ENCODE measurements around the gene KREMEN1.

KREMEN1 gene

GRCh38 chr22:29062286-29062821, 10.5 kb upstream of the KREMEN1 start:
- no peaks in the 10 kb centered on the region for H3K36me3 ChIP-seq (ENCODE audit: control insufficient read depth, insufficient read depth, low read length)
- no peaks in the 10 kb centered on the region for H3K9me3 ChIP-seq (ENCODE audit: control insufficient read depth, low read length)
- no peak overlapping the region for H3K27ac ChIP-seq (ENCODE audit: insufficient read depth, low read length, poor library complexity, severe bottlenecking)
- H3K27me3 ChIP-seq (replicated peaks; ENCODE audit: control insufficient read depth, insufficient read depth, low read length, poor library complexity, severe bottlenecking), result no peaks in the 10 kb centered on the region
- DNase-seq, result no peak
- H3K4me1 ChIP-seq (ENCODE audit: control insufficient read depth, insufficient read depth, low read length, poor library complexity, severe bottlenecking), result peaks cover 4% of the 10 kb centered on the region
- no peak overlapping the region for H3K4me3 ChIP-seq (ENCODE audit: insufficient read depth, low read depth, low read length, poor library complexity, severe bottlenecking)

DNA sequence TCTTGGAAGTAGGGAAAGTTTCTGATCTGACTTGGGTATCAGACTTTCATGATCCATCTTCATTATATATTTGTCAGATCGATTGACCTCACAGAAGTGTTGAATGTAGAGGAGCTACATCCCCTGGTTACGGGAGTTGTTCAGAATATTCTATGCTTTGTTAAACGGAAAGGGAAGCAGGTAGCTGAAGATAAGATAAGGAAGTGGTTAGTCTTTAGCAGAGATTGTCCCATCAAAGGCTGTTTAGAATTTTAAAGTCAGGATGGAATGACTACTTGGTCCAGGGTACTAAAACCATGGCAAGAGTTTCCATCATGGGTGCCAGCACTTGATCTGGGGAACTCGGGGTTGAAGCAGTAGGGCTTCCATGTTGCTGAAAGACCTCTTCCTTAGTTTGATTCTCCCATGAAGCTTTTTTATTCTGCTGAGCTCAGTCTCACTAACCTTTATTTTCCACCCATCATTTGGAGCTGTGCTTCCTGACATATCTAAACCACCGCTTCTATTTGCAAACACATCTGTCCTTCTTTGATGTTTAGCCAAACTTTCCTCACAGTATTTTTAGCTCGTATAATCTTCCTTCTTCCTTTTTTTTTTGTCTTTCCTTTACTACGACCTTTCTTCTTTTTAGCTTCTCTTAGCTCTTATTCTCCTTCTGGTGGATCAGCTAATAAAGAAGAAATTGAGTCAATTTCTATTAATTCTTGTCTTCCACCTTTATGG, 7.2 kb upstream of the KREMEN1 start:
- no peak overlapping the region for H3K4me3 ChIP-seq (ENCODE audit: insufficient read depth, low read depth, low read length, poor library complexity, severe bottlenecking)
- H3K27me3 ChIP-seq (replicated peaks; ENCODE audit: control insufficient read depth, insufficient read depth, low read length, poor library complexity, severe bottlenecking), result no peaks in the 10 kb centered on the region
- H3K36me3 ChIP-seq (ENCODE audit: control insufficient read depth, insufficient read depth, low read length), result no peaks in the 10 kb centered on the region
- H3K4me1 ChIP-seq (ENCODE audit: control insufficient read depth, insufficient read depth, low read length, poor library complexity, severe bottlenecking), result peaks cover 4% of the 10 kb centered on the region
- no peak for DNase-seq
- no peak overlapping the region for H3K27ac ChIP-seq (ENCODE audit: insufficient read depth, low read length, poor library complexity, severe bottlenecking)
- no peaks in the 10 kb centered on the region for H3K9me3 ChIP-seq (ENCODE audit: control insufficient read depth, low read length)

- DNase-seq, result no peak
- Histone ChIP-seq H3K36me3 (ENCODE audit: control insufficient read depth, insufficient read depth, low read length) (no peaks in the 10 kb centered on the region), H3K27ac (ENCODE audit: insufficient read depth, low read length, poor library complexity, severe bottlenecking) (no peak overlapping the region), H3K4me1 (ENCODE audit: control insufficient read depth, insufficient read depth, low read length, poor library complexity, severe bottlenecking) (peaks cover 29% of the 10 kb centered on the region), H3K4me3 (ENCODE audit: insufficient read depth, low read depth, low read length, poor library complexity, severe bottlenecking) (no peak overlapping the region), H3K9me3 (ENCODE audit: control insufficient read depth, low read length) (no peaks in the 10 kb centered on the region), H3K27me3 (replicated peaks; ENCODE audit: control insufficient read depth, insufficient read depth, low read length, poor library complexity, severe bottlenecking) (peaks cover 20% of the 10 kb centered on the region)
Observed at GRCh38 chr22:29069463-29069862, 3.4 kb upstream of the KREMEN1 start.

- H3K4me3 ChIP-seq (ENCODE audit: insufficient read depth, low read depth, low read length, poor library complexity, severe bottlenecking), result no peak overlapping the region
- H3K36me3 ChIP-seq (ENCODE audit: control insufficient read depth, insufficient read depth, low read length), result no peaks in the 10 kb centered on the region
- H3K27ac ChIP-seq (ENCODE audit: insufficient read depth, low read length, poor library complexity, severe bottlenecking), result no peak overlapping the region
- DNase-seq, result no peak
- peaks cover 27% of the 10 kb centered on the region for H3K4me1 ChIP-seq (ENCODE audit: control insufficient read depth, insufficient read depth, low read length, poor library complexity, severe bottlenecking)
- H3K9me3 ChIP-seq (ENCODE audit: control insufficient read depth, low read length), result no peaks in the 10 kb centered on the region
- H3K27me3 ChIP-seq (replicated peaks; ENCODE audit: control insufficient read depth, insufficient read depth, low read length, poor library complexity, severe bottlenecking), result peaks cover 29% of the 10 kb centered on the region
Observed at GRCh38 chr22:29070490-29070889, 2.3 kb upstream of the KREMEN1 start.

- Histone ChIP-seq H3K36me3 (ENCODE audit: control insufficient read depth, insufficient read depth, low read length) (no peaks in the 10 kb centered on the region), H3K9me3 (ENCODE audit: control insufficient read depth, low read length) (no peaks in the 10 kb centered on the region), H3K27me3 (replicated peaks; ENCODE audit: control insufficient read depth, insufficient read depth, low read length, poor library complexity, severe bottlenecking) (peaks cover 30% of the 10 kb centered on the region), H3K4me1 (ENCODE audit: control insufficient read depth, insufficient read depth, low read length, poor library complexity, severe bottlenecking) (peaks cover 25% of the 10 kb centered on the region), H3K4me3 (ENCODE audit: insufficient read depth, low read depth, low read length, poor library complexity, severe bottlenecking) (peak overlapping the region; percentile 49), H3K27ac (ENCODE audit: insufficient read depth, low read length, poor library complexity, severe bottlenecking) (no peak overlapping the region)
- peak in 1 of 3 donors; percentile 32 for DNase-seq
Observed at GRCh38 chr22:29071261-29072045, 1.4 kb upstream of the KREMEN1 start.

GRCh38 chr22:29072193-29072978, 449 bp upstream of the KREMEN1 start:
- Histone ChIP-seq H3K27me3 (replicated peaks; ENCODE audit: control insufficient read depth, insufficient read depth, low read length, poor library complexity, severe bottlenecking) (peaks cover 30% of the 10 kb centered on the region), H3K9me3 (ENCODE audit: control insufficient read depth, low read length) (no peaks in the 10 kb centered on the region), H3K36me3 (ENCODE audit: control insufficient read depth, insufficient read depth, low read length) (no peaks in the 10 kb centered on the region), H3K27ac (ENCODE audit: insufficient read depth, low read length, poor library complexity, severe bottlenecking) (no peak overlapping the region), H3K4me3 (ENCODE audit: insufficient read depth, low read depth, low read length, poor library complexity, severe bottlenecking) (peak overlapping the region; percentile 49), H3K4me1 (ENCODE audit: control insufficient read depth, insufficient read depth, low read length, poor library complexity, severe bottlenecking) (peaks cover 25% of the 10 kb centered on the region)
- DNase-seq, result peak; percentile 72 to 76 (median 74)

GRCh38 chr22:29073618-29074275, 912 bp downstream of the KREMEN1 start:
- H3K9me3 ChIP-seq (ENCODE audit: control insufficient read depth, low read length), result no peaks in the 10 kb centered on the region
- peak overlapping the region; percentile 55 for H3K4me3 ChIP-seq (ENCODE audit: insufficient read depth, low read depth, low read length, poor library complexity, severe bottlenecking)
- peaks cover 25% of the 10 kb centered on the region for H3K4me1 ChIP-seq (ENCODE audit: control insufficient read depth, insufficient read depth, low read length, poor library complexity, severe bottlenecking)
- peaks cover 30% of the 10 kb centered on the region for H3K27me3 ChIP-seq (replicated peaks; ENCODE audit: control insufficient read depth, insufficient read depth, low read length, poor library complexity, severe bottlenecking)
- no peak for DNase-seq
- H3K36me3 ChIP-seq (ENCODE audit: control insufficient read depth, insufficient read depth, low read length), result no peaks in the 10 kb centered on the region
- H3K27ac ChIP-seq (ENCODE audit: insufficient read depth, low read length, poor library complexity, severe bottlenecking), result no peak overlapping the region

DNA sequence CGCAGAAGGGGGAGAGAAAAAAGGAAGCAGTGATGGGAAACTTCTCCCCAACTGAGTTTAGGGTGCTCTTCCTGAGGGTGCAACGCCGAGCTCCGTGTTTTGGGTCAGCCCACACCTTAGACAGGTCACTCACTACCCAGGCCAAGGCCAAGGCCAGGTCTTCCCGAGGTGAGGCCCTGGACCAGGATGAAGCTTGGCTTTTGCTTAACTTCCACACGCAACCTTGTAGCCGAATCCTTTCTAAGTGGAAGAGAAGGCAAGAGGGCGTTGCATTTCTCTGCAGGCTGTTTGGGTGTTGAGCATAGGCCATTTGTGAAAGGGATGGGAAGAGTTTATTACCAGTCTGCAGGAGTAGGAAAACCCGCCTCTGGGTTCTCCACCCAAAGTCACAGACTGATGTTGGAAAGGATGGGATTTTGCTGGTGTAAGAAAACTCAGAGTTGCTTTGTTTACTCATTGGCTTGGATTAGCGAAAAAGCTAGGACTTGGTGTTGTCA, 1.5 kb downstream of the KREMEN1 start:
- no peak for DNase-seq
- Histone ChIP-seq H3K27ac (ENCODE audit: insufficient read depth, low read length, poor library complexity, severe bottlenecking) (no peak overlapping the region), H3K4me3 (ENCODE audit: insufficient read depth, low read depth, low read length, poor library complexity, severe bottlenecking) (no peak overlapping the region), H3K4me1 (ENCODE audit: control insufficient read depth, insufficient read depth, low read length, poor library complexity, severe bottlenecking) (peaks cover 25% of the 10 kb centered on the region), H3K9me3 (ENCODE audit: control insufficient read depth, low read length) (no peaks in the 10 kb centered on the region), H3K36me3 (ENCODE audit: control insufficient read depth, insufficient read depth, low read length) (no peaks in the 10 kb centered on the region), H3K27me3 (replicated peaks; ENCODE audit: control insufficient read depth, insufficient read depth, low read length, poor library complexity, severe bottlenecking) (peaks cover 30% of the 10 kb centered on the region)

DNA sequence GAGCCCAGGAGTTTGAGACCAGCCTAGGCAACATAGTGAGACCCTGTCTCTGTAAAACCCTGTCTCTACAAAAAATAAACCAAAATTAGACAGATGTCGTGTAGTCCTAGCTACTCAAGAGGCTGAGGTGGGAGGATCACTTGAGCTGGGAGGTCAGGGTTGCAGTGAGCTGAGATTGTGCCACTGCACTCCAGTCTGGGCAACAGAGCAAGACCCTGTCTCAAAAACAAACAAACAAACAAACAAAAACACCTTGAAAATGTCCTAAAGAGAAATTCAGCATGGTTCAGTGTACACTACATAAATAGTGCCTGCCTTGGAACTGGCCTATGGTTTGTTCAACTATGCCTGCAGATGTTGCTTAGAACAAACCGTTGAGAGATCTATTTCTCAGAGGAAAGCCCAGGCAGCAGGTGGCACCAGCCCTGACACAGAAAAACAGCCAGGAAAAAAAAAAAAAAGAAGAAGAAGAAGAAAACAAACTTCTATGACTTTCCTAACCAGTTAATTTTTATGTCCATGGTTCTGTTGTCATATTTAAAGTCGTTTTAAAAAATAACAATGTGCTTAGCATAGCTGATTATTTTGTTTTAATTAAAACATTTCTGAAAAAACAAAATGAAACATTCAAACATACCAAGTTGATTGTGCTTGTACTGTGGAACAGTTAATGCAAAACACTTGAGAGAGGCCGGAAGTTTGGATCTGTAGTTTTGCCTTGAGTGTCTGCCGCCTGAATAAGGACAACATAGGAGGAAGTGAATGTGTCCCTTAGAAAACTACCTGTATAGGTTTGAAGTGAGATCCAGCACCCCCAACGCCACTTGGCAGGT, 5.4 kb downstream of the KREMEN1 start:
- Histone ChIP-seq H3K4me3 (ENCODE audit: insufficient read depth, low read depth, low read length, poor library complexity, severe bottlenecking) (no peak overlapping the region), H3K27me3 (replicated peaks; ENCODE audit: control insufficient read depth, insufficient read depth, low read length, poor library complexity, severe bottlenecking) (peaks cover 22% of the 10 kb centered on the region), H3K27ac (ENCODE audit: insufficient read depth, low read length, poor library complexity, severe bottlenecking) (no peak overlapping the region), H3K9me3 (ENCODE audit: control insufficient read depth, low read length) (no peaks in the 10 kb centered on the region), H3K4me1 (ENCODE audit: control insufficient read depth, insufficient read depth, low read length, poor library complexity, severe bottlenecking) (peaks cover 11% of the 10 kb centered on the region), H3K36me3 (ENCODE audit: control insufficient read depth, insufficient read depth, low read length) (no peaks in the 10 kb centered on the region)
- no peak for DNase-seq

Data from effector memory CD4-positive, alpha-beta T cell (primary cell).